ENCODE results near the gene PRDM10. TPM values are rescaled to one million over a fixed set of nuclear protein-coding genes. Genes with fewer than 3 reads are reported as not detected.

Gene PRDM10
- total RNA-seq, 4 donors from 2014 or later, result 11.3 to 22.4 (median 15.5) TPM

GRCh38 chr11:129967996-129968395 lies 34.6 kb downstream of the PRDM10 start:
- Histone ChIP-seq H3K36me3 (no peaks in the 10 kb centered on the region), H3K27ac (no peak overlapping the region), H3K9me3 (no peaks in the 10 kb centered on the region), H3K4me1 (peaks cover 0 to 16% (median 0%) of the 10 kb centered on the region in 4 donors), H3K27me3 (no peaks in the 10 kb centered on the region), H3K4me3 (no peak overlapping the region)
- intact Hi-C loops (cut with DNase I; ENCODE audit: low total_unique reads) (no loop called here), in situ Hi-C loops (cut with MboI; ENCODE audit: low pct_ligation_motif_present in 1 of 4, low pct_unique_long_range_greater_than_20kb in 1 of 4, low sequenced_read_pairs in 3 of 4) (no loop called here)
- no peak for DNase-seq
- WGBS, 2 donors (ENCODE audit: low coverage in 1 of 2), result 82 to 96% methylated on average over 3 of the region's 3 CpGs
- TF ChIP-seq POLR2AphosphoS5 (IDR thresholded peaks at IDR 0.05) (no peak), POLR2A (IDR thresholded peaks at IDR 0.05) (no peak)

- DNase-seq, result no peak
- intact Hi-C loops (cut with DNase I; ENCODE audit: low total_unique reads), result no loop called here
- Histone ChIP-seq H3K4me3 (no peak overlapping the region), H3K36me3 (no peaks in the 10 kb centered on the region), H3K27me3 (no peaks in the 10 kb centered on the region), H3K27ac (no peak overlapping the region), H3K9me3 (no peaks in the 10 kb centered on the region), H3K4me1 (peaks cover 0 to 14% (median 0%) of the 10 kb centered on the region in 4 donors)
- no peak for TF ChIP-seq CTCF (IDR thresholded peaks at IDR 0.05)
- no peak for TF ChIP-seq POLR2AphosphoS5 (IDR thresholded peaks at IDR 0.05)
- no peak for TF ChIP-seq EP300 (IDR thresholded peaks at IDR 0.05; ENCODE audit: low read depth)
- TF ChIP-seq POLR2A (IDR thresholded peaks at IDR 0.05), result no peak
- WGBS, 2 donors (ENCODE audit: low coverage in 1 of 2), result 90 to 100% methylated on average over 1 to 3 of the region's 3 CpGs
- in situ Hi-C loops (cut with MboI; ENCODE audit: low pct_ligation_motif_present in 1 of 4, low pct_unique_long_range_greater_than_20kb in 1 of 4, low sequenced_read_pairs in 3 of 4), result no loop called here
Observed at GRCh38 chr11:129965248-129965647, 37.4 kb downstream of the PRDM10 start.

GRCh38 chr11:129960216-129961214 lies 42.1 kb downstream of the PRDM10 start:
- no peak overlapping the region for H3K4me3 ChIP-seq
- H3K27me3 ChIP-seq, result no peaks in the 10 kb centered on the region
- 78 to 86% methylated on average over 13 to 18 of the region's 18 CpGs for WGBS, 2 donors (ENCODE audit: low coverage in 1 of 2)
- TF ChIP-seq CTCF (IDR thresholded peaks at IDR 0.05) (no peak), POLR2A (IDR thresholded peaks at IDR 0.05) (no peak), EP300 (IDR thresholded peaks at IDR 0.05; ENCODE audit: low read depth) (no peak)
- H3K36me3 ChIP-seq, result peaks cover 0 to 2% (median 0%) of the 10 kb centered on the region in 4 donors
- H3K9me3 ChIP-seq, result no peaks in the 10 kb centered on the region
- no peak overlapping the region for H3K27ac ChIP-seq
- intact Hi-C loops (cut with DNase I; ENCODE audit: low total_unique reads), result no loop called here
- H3K4me1 ChIP-seq, result no peaks in the 10 kb centered on the region
- in situ Hi-C loops (cut with MboI; ENCODE audit: low pct_ligation_motif_present in 1 of 4, low pct_unique_long_range_greater_than_20kb in 1 of 4, low sequenced_read_pairs in 3 of 4), result no loop called here
- no peak for DNase-seq

- in situ Hi-C loops (cut with MboI; ENCODE audit: low pct_ligation_motif_present in 1 of 4, low pct_unique_long_range_greater_than_20kb in 1 of 4, low sequenced_read_pairs in 3 of 4), result no loop called here
- Histone ChIP-seq H3K4me3 (no peak overlapping the region), H3K36me3 (peaks cover 0 to 7% (median 0%) of the 10 kb centered on the region in 4 donors), H3K27ac (no peak overlapping the region), H3K27me3 (no peaks in the 10 kb centered on the region), H3K4me1 (no peaks in the 10 kb centered on the region), H3K9me3 (no peaks in the 10 kb centered on the region)
- 86 to 100% methylated on average over 3 of the region's 3 CpGs for WGBS, 2 donors (ENCODE audit: low coverage in 1 of 2)
- intact Hi-C loops (cut with DNase I; ENCODE audit: low total_unique reads), result no loop called here
- TF ChIP-seq POLR2A (IDR thresholded peaks at IDR 0.05) (no peak), EP300 (IDR thresholded peaks at IDR 0.05; ENCODE audit: low read depth) (no peak), CTCF (IDR thresholded peaks at IDR 0.05) (no peak), POLR2AphosphoS5 (IDR thresholded peaks at IDR 0.05) (no peak)
- no peak for DNase-seq
Observed at GRCh38 chr11:129959687-129960086, 42.9 kb downstream of the PRDM10 start.
